Measurements from ENCODE around the gene NR2F1-AS1. TPM values are rescaled to one million over a fixed set of nuclear protein-coding genes. Genes with fewer than 3 reads are reported as not detected.

The NR2F1-AS1 gene
- polyA plus RNA-seq, 2 of the 4 experiments (the other 2 are of a cell fraction) = 5.5 to 8.3 TPM

- ChIA-PET CTCF (interaction anchor here (0.7 kb wide), 1 partner anchor 10 kb away, joined by 3 read pairs; no protein-coding TSS in a partner anchor), POLR2A (no interaction called here)
- DNase-seq (ENCODE audit: low read depth in 1 of 2, low spot score in 1 of 2) = no peak
- TF ChIP-seq ZNF302 (CRISPR knock-in tag; IDR thresholded peaks at IDR 0.05) (no peak), EHF (CRISPR knock-in tag; IDR thresholded peaks at IDR 0.05) (no peak), JUNB (IDR thresholded peaks at IDR 0.05) (no peak), HDAC2 (IDR thresholded peaks at IDR 0.05) (no peak), CEBPB (IDR thresholded peaks at IDR 0.05) (no peak), HOXA7 (CRISPR knock-in tag; IDR thresholded peaks at IDR 0.05) (no peak), MAFK (IDR thresholded peaks at IDR 0.05; ENCODE audit: partially characterized antibody) (no peak), HEYL (CRISPR knock-in tag; IDR thresholded peaks at IDR 0.05) (no peak), HOXB13 (CRISPR knock-in tag; IDR thresholded peaks at IDR 0.05; ENCODE audit: low read depth) (no peak), REST (IDR thresholded peaks at IDR 0.05) (no peak), ESRRA (IDR thresholded peaks at IDR 0.05; ENCODE audit: borderline replicate concordance, low read length) (no peak), FOSB (CRISPR knock-in tag; IDR thresholded peaks at IDR 0.05) (no peak)
- TF ChIP-seq, protein P1, sequence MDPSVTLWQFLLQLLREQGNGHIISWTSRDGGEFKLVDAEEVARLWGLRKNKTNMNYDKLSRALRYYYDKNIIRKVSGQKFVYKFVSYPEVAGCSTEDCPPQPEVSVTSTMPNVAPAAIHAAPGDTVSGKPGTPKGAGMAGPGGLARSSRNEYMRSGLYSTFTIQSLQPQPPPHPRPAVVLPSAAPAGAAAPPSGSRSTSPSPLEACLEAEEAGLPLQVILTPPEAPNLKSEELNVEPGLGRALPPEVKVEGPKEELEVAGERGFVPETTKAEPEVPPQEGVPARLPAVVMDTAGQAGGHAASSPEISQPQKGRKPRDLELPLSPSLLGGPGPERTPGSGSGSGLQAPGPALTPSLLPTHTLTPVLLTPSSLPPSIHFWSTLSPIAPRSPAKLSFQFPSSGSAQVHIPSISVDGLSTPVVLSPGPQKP (IDR thresholded peaks at IDR 0.05; ENCODE audit: low read depth, low read length) = no peak
- TF ChIP-seq, protein P2, sequence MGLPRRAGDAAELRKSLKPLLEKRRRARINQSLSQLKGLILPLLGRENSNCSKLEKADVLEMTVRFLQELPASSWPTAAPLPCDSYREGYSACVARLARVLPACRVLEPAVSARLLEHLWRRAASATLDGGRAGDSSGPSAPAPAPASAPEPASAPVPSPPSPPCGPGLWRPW (IDR thresholded peaks at IDR 0.05) = no peak
- no peaks in the 10 kb centered on the region for H3K4me1 ChIP-seq
- H3K27ac ChIP-seq = no peak overlapping the region
- ATAC-seq = no peak
- H3K4me3 ChIP-seq = no peak overlapping the region
- WGBS (ENCODE audit: missing lambda C conversion rate) = 63% methylated on average over 3 of the region's 3 CpGs
- H3K9me3 ChIP-seq = no peaks in the 10 kb centered on the region
- peak; percentile 67 for FAIRE-seq
- H3K4me2 ChIP-seq = no peak overlapping the region
These were observed 68.2 kb downstream of the NR2F1-AS1 start for GRCh38 chr5:93512799-93513198.

DNA sequence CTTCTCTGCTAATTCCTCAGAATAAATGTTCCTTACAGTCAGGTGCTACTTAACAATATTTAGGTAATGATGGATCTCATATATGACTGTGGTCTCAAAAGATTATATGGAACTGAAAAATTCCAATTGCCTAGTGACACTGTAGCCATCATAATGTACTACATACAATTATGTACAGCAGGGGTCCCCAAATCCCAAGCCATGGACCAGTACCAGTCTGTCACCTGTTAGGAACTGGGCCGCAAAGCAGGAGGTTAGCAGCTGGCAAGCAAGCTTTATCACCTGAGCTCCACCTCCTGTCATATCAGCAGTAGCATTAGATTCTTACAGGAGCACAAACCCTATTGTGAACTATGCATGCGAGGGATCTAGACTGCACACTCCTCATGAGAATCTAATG, 69.6 kb downstream of the NR2F1-AS1 start:
- no peak for ATAC-seq
- H3K4me2 ChIP-seq = no peak overlapping the region
- WGBS (ENCODE audit: missing lambda C conversion rate) = 88% methylated on average over 2 of the region's 2 CpGs
- POLR2A ChIA-PET = no interaction called here
- no peaks in the 10 kb centered on the region for H3K9me3 ChIP-seq
- TF ChIP-seq, protein P3, sequence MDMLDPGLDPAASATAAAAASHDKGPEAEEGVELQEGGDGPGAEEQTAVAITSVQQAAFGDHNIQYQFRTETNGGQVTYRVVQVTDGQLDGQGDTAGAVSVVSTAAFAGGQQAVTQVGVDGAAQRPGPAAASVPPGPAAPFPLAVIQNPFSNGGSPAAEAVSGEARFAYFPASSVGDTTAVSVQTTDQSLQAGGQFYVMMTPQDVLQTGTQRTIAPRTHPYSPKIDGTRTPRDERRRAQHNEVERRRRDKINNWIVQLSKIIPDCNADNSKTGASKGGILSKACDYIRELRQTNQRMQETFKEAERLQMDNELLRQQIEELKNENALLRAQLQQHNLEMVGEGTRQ (IDR thresholded peaks at IDR 0.05) = no peak
- TF ChIP-seq HOXB13 (CRISPR knock-in tag; IDR thresholded peaks at IDR 0.05; ENCODE audit: low read depth) (no peak), RARB (CRISPR knock-in tag; IDR thresholded peaks at IDR 0.05) (no peak), EHMT2 (IDR thresholded peaks at IDR 0.05; ENCODE audit: low read depth) (no peak), RNF2 (IDR thresholded peaks at IDR 0.05; ENCODE audit: borderline replicate concordance, low read depth) (no peak), ZFP36 (IDR thresholded peaks at IDR 0.05; ENCODE audit: borderline replicate concordance, partially characterized antibody) (no peak), CHD4 (IDR thresholded peaks at IDR 0.05; ENCODE audit: borderline replicate concordance) (no peak), NPAS2 (CRISPR knock-in tag; IDR thresholded peaks at IDR 0.05; ENCODE audit: borderline replicate concordance) (no peak)
- H3K4me3 ChIP-seq = no peak overlapping the region
- no peak for FAIRE-seq
- H3K27ac ChIP-seq = no peak overlapping the region
- no peak for DNase-seq (ENCODE audit: low read depth in 1 of 2, low spot score in 1 of 2)
- no peaks in the 10 kb centered on the region for H3K4me1 ChIP-seq
- CTCF ChIA-PET = no interaction called here

Measured in A549 (cell line).